Aorta (tissue), 5 donors: ENCODE results near the gene SPTBN4. TPM values are rescaled to one million over a fixed set of nuclear protein-coding genes. Genes with fewer than 3 reads are reported as not detected.

Experiments used
- ATAC-seq: fragments of 200-7000 bp; cut with Tn5 transposase; one replicate; pipeline ENCODE4 v1.9.1; 2022; ENCODE audit warnings: moderate library complexity; ENCODE audit not compliant: low FRiP score
- DNase-seq, 2 donors: peaks; one replicate each; pipeline ENCODE4 v3.0.0-alpha.2; 2020
- H3K27ac ChIP-seq, 2 donors: one replicate each; pipeline ENCODE4 v1.5.1; 2013; ENCODE audit warnings: low read length in 2 of 2, mild to moderate bottlenecking in 2 of 2, moderate library complexity in 2 of 2, control low read depth in 1 of 2, inconsistent platforms in 1 of 2, low read depth in 1 of 2
- H3K27me3 ChIP-seq, 2 donors: one replicate each; pipeline ENCODE4 v1.6.1; 2013; ENCODE audit warnings: control low read depth in 1 of 2, low read length in 1 of 2, mild to moderate bottlenecking in 1 of 2, moderate library complexity in 1 of 2; ENCODE audit not compliant: insufficient read depth in 2 of 2, control insufficient read depth in 1 of 2
- H3K36me3 ChIP-seq, 2 donors: one replicate each; pipeline ENCODE4 v1.6.1; 2013; ENCODE audit warnings: control low read depth in 1 of 2, low read length in 1 of 2, mild to moderate bottlenecking in 1 of 2; ENCODE audit not compliant: insufficient read depth in 2 of 2, control insufficient read depth in 1 of 2
- H3K4me1 ChIP-seq, 2 donors: one replicate each; pipeline ENCODE4 v1.6.1; 2013; ENCODE audit warnings: low read length in 2 of 2, control low read depth in 1 of 2, mild to moderate bottlenecking in 1 of 2, moderate library complexity in 1 of 2; ENCODE audit not compliant: insufficient read depth in 2 of 2, control insufficient read depth in 1 of 2
- H3K4me3 ChIP-seq, 2 donors: one replicate each; pipeline ENCODE4 v1.5.1; 2013; ENCODE audit warnings: low read length in 2 of 2, control low read depth in 1 of 2, mild to moderate bottlenecking in 1 of 2
- H3K9me3 ChIP-seq: one replicate; pipeline ENCODE4 v1.6.1; 2013; ENCODE audit warnings: mild to moderate bottlenecking, low read length; ENCODE audit not compliant: control insufficient read depth
- WGBS, 2 donors: extraction: QIAGEN DNeasy Blood & Tissue Kit; methylation state at CpG; one replicate each; pipeline ENCODE4 v1.1.7; 2013; 5-methylcytosine and 5-hydroxymethylcytosine counted together
- intact Hi-C, 2 donors: fragments of 100-400 bp; cut with DNase I; formaldehyde crosslinking; loops; one replicate each; pipeline versions ENCODE4 v1.14.2 to v1.15.0; 2022
- polyA plus RNA-seq, 2 donors: library from polyadenylated mRNA; stranded (reverse); fragments of 200-250 nt; gene quantifications; one replicate each; pipeline ENCODE4 v1.2.3, GENCODE V29; 2013
- total RNA-seq, 2 donors: library from RNA; stranded (reverse); fragmentation: NEBNext Ultra II Directional; extraction: Animal tissue kit (Norgen Biotek cat#: 25700); gene quantifications; one replicate each; pipeline ENCODE4 v1.2.1, GENCODE V29; 2021
- donor health status: healthy with polysubstance abuse.
- donor health status: Bipolar disorder and iron deficiency.
- donor health status: DM: no; HTN: no; CAD: no.
- donor health status: DM: no; HTN: no; CAD: no.
- donor health status: DM: yes; HTN: yes; CAD: no.

SPTBN4 gene
- total and polyA plus RNA-seq, 4 donors: 0.25 to 4.1 (median 2.5) TPM

GRCh38 chr19:40549007-40549708 lies 82.4 kb downstream of the SPTBN4 start:
- Histone ChIP-seq H3K36me3 (no peaks in the 10 kb centered on the region), H3K27me3 (no peaks in the 10 kb centered on the region), H3K4me1 (no peaks in the 10 kb centered on the region), H3K27ac (no peak overlapping the region), H3K9me3 (no peaks in the 10 kb centered on the region), H3K4me3 (no peak overlapping the region)
- DNase-seq (peak in 1 of 2 donors; percentile 88), ATAC-seq (no peak)
- intact Hi-C loops: no loop called here
- 12 to 18% methylated on average over 22 to 43 of the region's 43 CpGs for WGBS, 2 donors

- Histone ChIP-seq H3K27me3 (no peaks in the 10 kb centered on the region), H3K36me3 (no peaks in the 10 kb centered on the region), H3K4me1 (no peaks in the 10 kb centered on the region), H3K9me3 (no peaks in the 10 kb centered on the region), H3K27ac (no peak overlapping the region), H3K4me3 (no peak overlapping the region)
- intact Hi-C loops: no loop called here
- 94 to 95% methylated on average over 4 of the region's 4 CpGs for WGBS, 2 donors
- DNase-seq: no peak
- no peak for ATAC-seq
Observed at GRCh38 chr19:40550951-40551350, 84.2 kb downstream of the SPTBN4 start.

GRCh38 chr19:40552848-40553247 lies 86.0 kb downstream of the SPTBN4 start:
- Histone ChIP-seq H3K4me3 (no peak overlapping the region), H3K27me3 (no peaks in the 10 kb centered on the region), H3K36me3 (no peaks in the 10 kb centered on the region), H3K27ac (no peak overlapping the region), H3K4me1 (no peaks in the 10 kb centered on the region), H3K9me3 (no peaks in the 10 kb centered on the region)
- DNase-seq (no peak), ATAC-seq (no peak)
- intact Hi-C loops: no loop called here
- 94 to 96% methylated on average over 3 of the region's 3 CpGs for WGBS, 2 donors

- Histone ChIP-seq H3K36me3 (no peaks in the 10 kb centered on the region), H3K9me3 (no peaks in the 10 kb centered on the region), H3K4me3 (no peak overlapping the region), H3K27ac (no peak overlapping the region), H3K27me3 (no peaks in the 10 kb centered on the region), H3K4me1 (no peaks in the 10 kb centered on the region)
- WGBS, 2 donors: 30 to 32% methylated on average over 68 to 69 of the region's 69 CpGs
- intact Hi-C loops: no loop called here
- DNase-seq (no peak), ATAC-seq (no peak)
Observed at GRCh38 chr19:40553885-40554857, 87.4 kb downstream of the SPTBN4 start.

GRCh38 chr19:40555978-40556689 lies 89.3 kb downstream of the SPTBN4 start:
- Histone ChIP-seq H3K9me3 (no peaks in the 10 kb centered on the region), H3K4me3 (no peak overlapping the region), H3K36me3 (no peaks in the 10 kb centered on the region), H3K27ac (no peak overlapping the region), H3K27me3 (no peaks in the 10 kb centered on the region), H3K4me1 (no peaks in the 10 kb centered on the region)
- 89 to 92% methylated on average over 17 of the region's 17 CpGs for WGBS, 2 donors
- DNase-seq (no peak), ATAC-seq (no peak)
- intact Hi-C loops: no loop called here

GRCh38 chr19:40556953-40557530 lies 90.2 kb downstream of the SPTBN4 start:
- ATAC-seq: no peak
- H3K4me3 ChIP-seq: no peak overlapping the region
- no peaks in the 10 kb centered on the region for H3K4me1 ChIP-seq
- H3K27me3 ChIP-seq: no peaks in the 10 kb centered on the region
- intact Hi-C loops: no loop called here
- H3K27ac ChIP-seq: no peak overlapping the region
- WGBS, 2 donors: 91 to 92% methylated on average over 24 of the region's 24 CpGs
- H3K9me3 ChIP-seq: no peaks in the 10 kb centered on the region
- no peak for DNase-seq
- H3K36me3 ChIP-seq: no peaks in the 10 kb centered on the region

- ATAC-seq (no peak), DNase-seq (no peak)
- Histone ChIP-seq H3K27ac (no peak overlapping the region), H3K4me1 (no peaks in the 10 kb centered on the region), H3K27me3 (no peaks in the 10 kb centered on the region), H3K36me3 (no peaks in the 10 kb centered on the region), H3K9me3 (no peaks in the 10 kb centered on the region), H3K4me3 (no peak overlapping the region)
- WGBS, 2 donors: 92 to 97% methylated on average over 3 of the region's 3 CpGs
- intact Hi-C loops: no loop called here
Observed at GRCh38 chr19:40559394-40559793, 92.6 kb downstream of the SPTBN4 start.

- H3K36me3 ChIP-seq: no peaks in the 10 kb centered on the region
- DNase-seq (no peak), ATAC-seq (peak; percentile 29)
- 81 to 85% methylated on average over 18 to 20 of the region's 20 CpGs for WGBS, 2 donors
- no peaks in the 10 kb centered on the region for H3K9me3 ChIP-seq
- intact Hi-C loops: no loop called here
- H3K4me1 ChIP-seq: no peaks in the 10 kb centered on the region
- H3K27me3 ChIP-seq: no peaks in the 10 kb centered on the region
- H3K27ac ChIP-seq: no peak overlapping the region
- H3K4me3 ChIP-seq: no peak overlapping the region
Observed at GRCh38 chr19:40560092-40560507, 93.3 kb downstream of the SPTBN4 start.
